SK-N-SH (cell line): ENCODE data around the gene ATG2B.

Experiments
- CTCF ChIP-seq: fragments of 200-600 bp; sonication (generic); IDR thresholded peaks from 2 replicates; pipeline ENCODE4 v1.6.1; 2017; ENCODE audit warnings: antibody characterized with exemption, mild to moderate bottlenecking, moderate library complexity
- MXI1 ChIP-seq: IDR thresholded peaks from 2 replicates; pipeline ENCODE4 v1.6.1; 2012; ENCODE audit warnings: mild to moderate bottlenecking, low read depth, low read length, improper control_type of control experiment
- POLR2AphosphoS5 ChIP-seq: IDR thresholded peaks from 2 replicates; pipeline ENCODE4 v1.6.1; 2012; ENCODE audit warnings: low read depth, low read length
- REST ChIP-seq: IDR thresholded peaks from 2 replicates; pipeline ENCODE4 v1.6.1; 2012; ENCODE audit warnings: mild to moderate bottlenecking, low read depth, low read length, moderate library complexity
- TCF12 ChIP-seq: IDR thresholded peaks from 2 replicates; pipeline ENCODE4 v1.4.0; 2012
- USF2 ChIP-seq: fragments of 150-350 bp; IDR thresholded peaks from 2 replicates; pipeline ENCODE4 v1.6.1; 2017; ENCODE audit warnings: antibody characterized with exemption, low read length, low read depth, borderline replicate concordance
- TF ChIP-seq, protein P1 (sequence below): IDR thresholded peaks from 2 replicates; pipeline ENCODE4 v1.4.0; 2012; ENCODE audit warnings: low read depth

GRCh38 chr14:96318836-96319235 is 44.3 kb downstream of the ATG2B start:
- TF ChIP-seq TCF12 (no peak), CTCF (no peak), USF2 (no peak), POLR2AphosphoS5 (no peak), REST (no peak), MXI1 (no peak)
- TF ChIP-seq, protein P1, sequence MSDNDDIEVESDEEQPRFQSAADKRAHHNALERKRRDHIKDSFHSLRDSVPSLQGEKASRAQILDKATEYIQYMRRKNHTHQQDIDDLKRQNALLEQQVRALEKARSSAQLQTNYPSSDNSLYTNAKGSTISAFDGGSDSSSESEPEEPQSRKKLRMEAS, result no peak
